Measurements from ENCODE around the gene EEF1AKMT2. TPM values are rescaled to one million over a fixed set of nuclear protein-coding genes. Genes with fewer than 3 reads are reported as not detected.

Gene EEF1AKMT2
- total and polyA plus RNA-seq, 4 experiments from 2014 or later, result 18.2 to 31.1 (median 22.1) TPM

Other genes starting within 250 kb of the EEF1AKMT2 start
- 10 to 100 TPM; 57.3 to 60.7 TPM for gene FAM53B, start 47.5 kb downstream of the EEF1AKMT2 start, total RNA-seq
- 10 to 100 TPM in 1 of 2 donors, 1 to 10 TPM in 1; 7.3 to 42.5 TPM for gene FAM53B, start 47.5 kb downstream of the EEF1AKMT2 start, polyA plus RNA-seq
- gene ABRAXAS2, start 9.9 kb upstream of the EEF1AKMT2 start, total RNA-seq, result 10 to 100 TPM; 14.4 to 15.0 TPM
- 10 to 100 TPM in 1 of 2 donors, 1 to 10 TPM in 1; 9.0 to 12.7 TPM for gene ABRAXAS2, start 9.9 kb upstream of the EEF1AKMT2 start, polyA plus RNA-seq
- gene ZRANB1, start 150.2 kb upstream of the EEF1AKMT2 start, total RNA-seq, result 10 to 100 TPM; 23.6 to 23.8 TPM
- gene ZRANB1, start 150.2 kb upstream of the EEF1AKMT2 start, polyA plus RNA-seq, result 1 to 10 TPM; 6.2 to 9.2 TPM